GM12878 (cell line): ENCODE measurements around the gene CDR2L. TPM values are rescaled to one million over a fixed set of nuclear protein-coding genes. Genes with fewer than 3 reads are reported as not detected.

ENCODE experiments used
- ATAC-seq: fragments of 200-7000 bp; cut with Tn5 transposase; 3 replicates; pipeline ENCODE4 v1.9.1; 2020; ENCODE audit warnings: mild to moderate bottlenecking, moderate library complexity
- BruUV-seq: library from RNA; stranded (reverse); fragments of 400-500 nt; replicated peaks from 2 replicates; lab custom pipeline; 2021; lab: Mats Ljungman, UMichigan
- CTCF ChIA-PET: fragments of 300-600 bp; sonication (Branson Sonifier 250); formaldehyde crosslinking; extraction: SDS; loops from one replicate; lab custom pipeline; 2021; ENCODE audit warnings: inconsistent platforms; lab: Yijun Ruan, JAX
- POLR2A ChIA-PET: fragments of 350-600 bp; formaldehyde crosslinking; extraction: SDS; loops from one replicate; lab custom pipeline; 2021; ENCODE audit warnings: inconsistent platforms; lab: Charles Lee
- RAD21 ChIA-PET: fragments of 300-600 bp; sonication (Branson Sonifier 250); formaldehyde crosslinking; loops from one replicate; lab custom pipeline; 2023; ENCODE audit warnings: antibody characterized with exemption; ENCODE audit not compliant: unreplicated experiment; lab: Charles Lee
- SMC1A ChIA-PET: fragments of 300-600 bp; sonication (Branson Sonifier 250); formaldehyde crosslinking; loops from one replicate; lab custom pipeline; 2023; ENCODE audit not compliant: unreplicated experiment, uncharacterized antibody; lab: Charles Lee
- DNase-seq: peaks from one replicate; pipeline ENCODE4 v3.0.0-alpha.2; 2011; ENCODE audit warnings: low read depth, low spot score
- FAIRE-seq: peaks from 3 replicates; lab custom pipeline; 2011; peaks lifted over from hg19 to GRCh38; lab: Jason Lieb, UNC
- H2AFZ ChIP-seq: 2 replicates; pipeline ENCODE4 v1.6.0; 2011; ENCODE audit warnings: low read depth, low read length, control low read depth; ENCODE audit not compliant: control insufficient read depth
- H3K27ac ChIP-seq: 2 replicates; pipeline ENCODE4 v1.5.1; 2011; ENCODE audit warnings: control low read depth; ENCODE audit not compliant: control insufficient read depth, insufficient read depth
- H3K27me3 ChIP-seq, 2 experiments: replicated peaks in 1 of 2; 2 replicates each; pipeline versions ENCODE4 v1.6.0 to v1.6.1; 2011; ENCODE audit warnings: low read length in 1 of 2; ENCODE audit not compliant: control insufficient read depth in 2 of 2, insufficient read depth in 2 of 2
- H3K36me3 ChIP-seq, 2 experiments: 2 replicates each; pipeline ENCODE4 v1.5.1; 2011; ENCODE audit warnings: low read length in 1 of 2; ENCODE audit not compliant: control insufficient read depth in 2 of 2, insufficient read depth in 2 of 2
- H3K4me1 ChIP-seq: 2 replicates; pipeline ENCODE4 v1.6.1; 2011; ENCODE audit warnings: mild to moderate bottlenecking, low read length, moderate library complexity, mixed read lengths; ENCODE audit not compliant: control insufficient read depth, insufficient read depth
- H3K4me2 ChIP-seq: 2 replicates; pipeline ENCODE4 v1.6.0; 2011; ENCODE audit warnings: control low read depth; ENCODE audit not compliant: control insufficient read depth, insufficient read depth
- H3K4me3 ChIP-seq: fragments of 200-600 bp; sonication (generic); 2 replicates; pipeline ENCODE4 v1.5.1; 2016
- H3K79me2 ChIP-seq: 2 replicates; pipeline ENCODE4 v1.6.0; 2011; ENCODE audit warnings: low read length; ENCODE audit not compliant: control insufficient read depth, insufficient read depth
- H3K9ac ChIP-seq: 2 replicates; pipeline ENCODE4 v1.8.0; 2011; ENCODE audit warnings: low read length, control low read depth, mixed read lengths; ENCODE audit not compliant: control insufficient read depth, insufficient read depth
- H3K9me3 ChIP-seq: replicated peaks from 3 replicates; pipeline ENCODE4 v1.5.1; 2011; ENCODE audit warnings: mild to moderate bottlenecking, low read length; ENCODE audit not compliant: control insufficient read depth, insufficient read depth
- H4K20me1 ChIP-seq: 2 replicates; pipeline ENCODE4 v1.6.0; 2011; ENCODE audit not compliant: control insufficient read depth, insufficient read depth
- ATF3 ChIP-seq: IDR thresholded peaks from 2 replicates; pipeline ENCODE4 v1.6.1; 2011; ENCODE audit warnings: low read depth, mild to moderate bottlenecking, low read length, moderate library complexity, borderline replicate concordance; ENCODE audit errors: extremely low read depth
- E2F4 ChIP-seq: IDR thresholded peaks from 2 replicates; pipeline ENCODE4 v1.6.1; 2012; ENCODE audit warnings: low read depth, low read length, improper control_type of control experiment
- ELK1 ChIP-seq: IDR thresholded peaks from 2 replicates; pipeline ENCODE4 v1.6.1; 2012; ENCODE audit warnings: low read depth, low read length, improper control_type of control experiment
- MAX ChIP-seq: IDR thresholded peaks from 2 replicates; pipeline ENCODE4 v1.6.1; 2012; ENCODE audit warnings: low read depth, low read length, improper control_type of control experiment
- NR2C1 ChIP-seq: fragments of 450-650 bp; IDR thresholded peaks from 2 replicates; pipeline ENCODE4 v1.6.1; 2017; ENCODE audit warnings: antibody characterized with exemption, mild to moderate bottlenecking, moderate library complexity
- PAX5 ChIP-seq: IDR thresholded peaks from 2 replicates; pipeline ENCODE4 v1.6.1; 2011; ENCODE audit warnings: low read depth, low read length, borderline replicate concordance
- POLR2A ChIP-seq: IDR thresholded peaks from 2 replicates; pipeline ENCODE4 v1.6.1; 2011; ENCODE audit warnings: low read depth, mild to moderate bottlenecking, low read length
- PRDM15 ChIP-seq: fragments of 450-650 bp; formaldehyde crosslinking; IDR thresholded peaks from 2 replicates; pipeline ENCODE4 v1.4.0; 2020; ENCODE audit warnings: mild to moderate bottlenecking, moderate library complexity
- TBL1XR1 ChIP-seq: IDR thresholded peaks from 2 replicates; pipeline ENCODE4 v1.6.1; 2012; ENCODE audit warnings: low read depth, low read length, improper control_type of control experiment
- ZNF24 ChIP-seq: fragments of 450-650 bp; IDR thresholded peaks from 2 replicates; pipeline ENCODE4 v1.6.1; 2017; ENCODE audit warnings: antibody characterized with exemption, mild to moderate bottlenecking
- WGBS: methylation state at CpG from one replicate; pipeline ENCODE4 v1.1.6; 2016; ENCODE audit warnings: low lambda C conversion rate; ENCODE audit not compliant: insufficient replicate concordance, insufficient coverage; ENCODE audit errors: missing lambda C conversion rate; 5-methylcytosine and 5-hydroxymethylcytosine counted together
- in situ Hi-C: fragments of 300-500 bp; cut with MboI; formaldehyde crosslinking; loops from 9 replicates; pipeline ENCODE4 v1.14.3; 2018; ENCODE audit warnings: mixed read lengths
- intact Hi-C: fragments of 100-400 bp; cut with micrococcal nuclease; formaldehyde crosslinking; loops from one replicate; pipeline ENCODE4 v1.14.2; 2022; ENCODE audit not compliant: unreplicated experiment
- polyA plus RNA-seq, 11 experiments: library from polyadenylated mRNA; depleted of rRNA in 4 of 11; unstranded in 6 of 11; stranded (reverse) in 5 of 11; fragments of >200 nt; fragmentation: Nextera tagmentation in 4 of 11; fragmentation: Illumina TruSeq in 1 of 11; extraction: Ambion mirVana in 4 of 11; extraction: Trizol in 1 of 11; gene quantifications; 1 replicate in 1 of 11; 2 replicates in 10 of 11; pipeline versions ENCODE4 v1.2.1 to v1.2.3, GENCODE V29; 2011 to 2016; ENCODE audit warnings: inconsistent platforms in 2 of 11, missing spikeins in 2 of 11, low read depth in 1 of 11
- total RNA-seq, 4 experiments: library from RNA; depleted of rRNA in 3 of 4; stranded (reverse); fragments of >200 nt in 3 of 4; fragmentation: Illumina TruSeq in 1 of 4; extraction: Trizol in 1 of 4; gene quantifications; 2 replicates each; pipeline versions ENCODE4 v1.2.1 to v1.2.3, GENCODE V29; 2013 to 2021
- TF ChIP-seq, protein P1 (sequence below): IDR thresholded peaks from 2 replicates; pipeline ENCODE4 v1.6.1; 2011; ENCODE audit warnings: low read depth, low read length, improper control_type of control experiment, borderline replicate concordance

CDR2L gene
- total and polyA plus RNA-seq, 10 of the 15 experiments (the other 5 are each of a cell fraction or from before 2014, with no cell fraction given): 0.03 to 0.18 (median 0.04) TPM; not detected in 6

GRCh38 chr17:74953134-74953687, 34.2 kb upstream of the CDR2L start:
- ChIA-PET POLR2A (no interaction called here), CTCF (interaction anchor here (3.5 to 13.8 kb wide), 2 partner anchors 8 to 29 kb away, joined by 19 to 274 read pairs; partner anchors contain the start of genes OTOP2 and USH1G), RAD21 (no interaction called here), SMC1A (interaction anchor here (1.0 kb wide), 1 partner anchor 177 kb away, joined by 3 read pairs; the partner anchor contains the start of gene NAT9)
- in situ Hi-C loops: no loop called here
- intact Hi-C loops: no loop called here
- H3K4me3 ChIP-seq: no peak overlapping the region
- H3K27me3 ChIP-seq: no peaks in the 10 kb centered on the region
- H4K20me1 ChIP-seq: no peaks in the 10 kb centered on the region
- no peak overlapping the region for H2AFZ ChIP-seq
- BruUV-seq: no TSS peak
- no peak for DNase-seq
- no peak for ATAC-seq
- no peaks in the 10 kb centered on the region for H3K79me2 ChIP-seq
- WGBS: 51% methylated on average over 10 of the region's 11 CpGs
- no peak overlapping the region for H3K9ac ChIP-seq
- H3K4me2 ChIP-seq: no peak overlapping the region
- no peak for FAIRE-seq
- no peaks in the 10 kb centered on the region for H3K4me1 ChIP-seq
- no peaks in the 10 kb centered on the region for H3K36me3 ChIP-seq
- H3K9me3 ChIP-seq: no peaks in the 10 kb centered on the region; the same call in 2 of the 3 replicates
- H3K27ac ChIP-seq: no peak overlapping the region
- TF ChIP-seq, protein P1, sequence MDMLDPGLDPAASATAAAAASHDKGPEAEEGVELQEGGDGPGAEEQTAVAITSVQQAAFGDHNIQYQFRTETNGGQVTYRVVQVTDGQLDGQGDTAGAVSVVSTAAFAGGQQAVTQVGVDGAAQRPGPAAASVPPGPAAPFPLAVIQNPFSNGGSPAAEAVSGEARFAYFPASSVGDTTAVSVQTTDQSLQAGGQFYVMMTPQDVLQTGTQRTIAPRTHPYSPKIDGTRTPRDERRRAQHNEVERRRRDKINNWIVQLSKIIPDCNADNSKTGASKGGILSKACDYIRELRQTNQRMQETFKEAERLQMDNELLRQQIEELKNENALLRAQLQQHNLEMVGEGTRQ: no peak
- TF ChIP-seq PAX5 (no peak), MAX (no peak), NR2C1 (no peak), E2F4 (no peak), ZNF24 (no peak), TBL1XR1 (no peak), ATF3 (no peak), POLR2A (no peak), PRDM15 (CRISPR knock-in tag) (no peak), ELK1 (no peak)
